CD8-positive, alpha-beta memory T cell (primary cell): ENCODE results near the gene TCEA2. TPM values are rescaled to one million over a fixed set of nuclear protein-coding genes. Genes with fewer than 3 reads are reported as not detected.

ENCODE experiments used
- CTCF ChIA-PET: fragments of 350-600 bp; sonication (Branson Sonifier 250); formaldehyde crosslinking; loops from one replicate; lab custom pipeline; 2021; ENCODE audit warnings: antibody characterized with exemption; lab: Charles Lee
- POLR2A ChIA-PET: fragments of 350-600 bp; sonication (Branson Sonifier 250); formaldehyde crosslinking; loops from one replicate; lab custom pipeline; 2021; ENCODE audit warnings: antibody characterized with exemption; lab: Charles Lee
- DNase-seq, 5 donors: peaks; one replicate each; pipeline versions ENCODE4 v3.0.0 to v3.0.0-alpha.2; 2020 to 2022; ENCODE audit warnings: mixed read lengths in 1 of 5
- H3K27ac ChIP-seq: one replicate; pipeline ENCODE4 v1.7.0; 2013; ENCODE audit warnings: low read depth, mild to moderate bottlenecking, low read length, moderate library complexity
- H3K27me3 ChIP-seq: 2 replicates; pipeline ENCODE4 v1.7.0; 2013; ENCODE audit warnings: low read length, mild to moderate bottlenecking; ENCODE audit not compliant: insufficient read depth, poor library complexity, severe bottlenecking
- H3K36me3 ChIP-seq: 2 replicates; pipeline ENCODE4 v1.7.0; 2013; ENCODE audit warnings: mild to moderate bottlenecking, low read length, moderate library complexity; ENCODE audit not compliant: insufficient read depth
- H3K4me1 ChIP-seq: 2 replicates; pipeline ENCODE4 v1.7.0; 2013; ENCODE audit warnings: mild to moderate bottlenecking, low read length, moderate library complexity; ENCODE audit not compliant: insufficient read depth
- H3K4me3 ChIP-seq: 2 replicates; pipeline ENCODE4 v1.7.0; 2013; ENCODE audit warnings: mild to moderate bottlenecking, low read length
- H3K9me3 ChIP-seq: 2 replicates; pipeline ENCODE4 v1.7.0; 2013; ENCODE audit warnings: mild to moderate bottlenecking, low read length
- H3K27ac Mint-ChIP-seq, 8 donors: one replicate each; pipeline ENCODE4 v1.8.0; 2020 to 2021; ENCODE audit warnings: mixed read lengths in 8 of 8, mild to moderate bottlenecking in 6 of 8, inconsistent platforms in 3 of 8, moderate library complexity in 3 of 8
- H3K27me3 Mint-ChIP-seq, 2 donors: one replicate each; pipeline ENCODE4 v1.8.0; 2020 to 2021; ENCODE audit warnings: mixed read lengths in 2 of 2, mild to moderate bottlenecking in 1 of 2, moderate library complexity in 1 of 2
- H3K36me3 Mint-ChIP-seq, 3 donors: one replicate each; pipeline ENCODE4 v1.8.0; 2020 to 2021; ENCODE audit warnings: mixed read lengths in 3 of 3, inconsistent platforms in 1 of 3, mild to moderate bottlenecking in 1 of 3
- H3K4me1 Mint-ChIP-seq, 3 donors: one replicate each; pipeline ENCODE4 v1.8.0; 2020 to 2021; ENCODE audit warnings: mixed read lengths in 3 of 3, inconsistent platforms in 1 of 3, mild to moderate bottlenecking in 1 of 3
- H3K4me3 Mint-ChIP-seq, 7 donors: one replicate each; pipeline ENCODE4 v1.8.0; 2020 to 2021; ENCODE audit warnings: mixed read lengths in 7 of 7, mild to moderate bottlenecking in 6 of 7, moderate library complexity in 4 of 7, inconsistent platforms in 2 of 7
- H3K9me3 Mint-ChIP-seq, 5 donors: one replicate each; pipeline ENCODE4 v1.8.0; 2020 to 2022; ENCODE audit warnings: mixed read lengths in 5 of 5, mild to moderate bottlenecking in 3 of 5, moderate library complexity in 2 of 5, inconsistent platforms in 1 of 5
- polyA plus RNA-seq: library from polyadenylated mRNA; unstranded; fragments of 300-500 nt; fragmentation: Illumina TruSeq; gene quantifications from one replicate; pipeline ENCODE4 v1.2.3, GENCODE V29; 2021
- total RNA-seq, 2 experiments: library from RNA; stranded (reverse); gene quantifications; one replicate each; pipeline ENCODE4 v1.2.3, GENCODE V29; 2021

Gene TCEA2
- total and polyA plus RNA-seq, 3 experiments from 2014 or later, result 24.2 to 30.9 (median 24.5) TPM

- no peak for DNase-seq
- Histone ChIP-seq H3K9me3 (no peaks in the 10 kb centered on the region), H3K4me1 (peaks cover 15% of the 10 kb centered on the region), H3K27me3 (peaks cover 23% of the 10 kb centered on the region), H3K36me3 (no peaks in the 10 kb centered on the region), H3K4me3 (no peak overlapping the region), H3K27ac (no peak overlapping the region)
- Mint-ChIP-seq H3K27me3 (peaks cover 17 to 35% of the 10 kb centered on the region in 2 donors), H3K36me3 (no peaks in the 10 kb centered on the region), H3K4me3 (no peak overlapping the region), H3K9me3 (no peaks in the 10 kb centered on the region), H3K27ac (peak overlapping the region in 1 of 8 donors; percentile 33), H3K4me1 (peaks cover 2 to 13% (median 10%) of the 10 kb centered on the region in 3 donors)
- POLR2A ChIA-PET, result no interaction called here
- CTCF ChIA-PET, result interaction anchor here (1.2 to 1.3 kb wide), 2 partner anchors 9 to 14 kb away, joined by 3 to 8 read pairs; no protein-coding TSS in a partner anchor
Observed at GRCh38 chr20:64052987-64053840, 9.8 kb upstream of the TCEA2 start.

- peak overlapping the region; percentile 54 for H3K27ac ChIP-seq
- H3K27me3 ChIP-seq, result peaks cover 23% of the 10 kb centered on the region
- no peaks in the 10 kb centered on the region for H3K36me3 ChIP-seq
- no peaks in the 10 kb centered on the region for H3K36me3 Mint-ChIP-seq
- H3K4me3 Mint-ChIP-seq, result peak overlapping the region in 1 of 7 donors; percentile 59
- H3K4me1 ChIP-seq, result peaks cover 15% of the 10 kb centered on the region
- H3K4me3 ChIP-seq, result no peak overlapping the region
- ChIA-PET POLR2A (no interaction called here), CTCF (interaction anchor here (1.1 to 1.2 kb wide), 2 partner anchors 9 to 14 kb away, joined by 3 to 4 read pairs; no protein-coding TSS in a partner anchor)
- DNase-seq, result no peak
- H3K27ac Mint-ChIP-seq, result peak overlapping the region in 1 of 8 donors; percentile 54
- H3K27me3 Mint-ChIP-seq, result peaks cover 17 to 33% of the 10 kb centered on the region in 2 donors
- no peaks in the 10 kb centered on the region for H3K9me3 Mint-ChIP-seq
- H3K9me3 ChIP-seq, result no peaks in the 10 kb centered on the region
- peaks cover 2 to 13% (median 13%) of the 10 kb centered on the region in 3 donors for H3K4me1 Mint-ChIP-seq
Observed at GRCh38 chr20:64053841-64054661, 8.9 kb upstream of the TCEA2 start.

GRCh38 chr20:64055396-64055892, 7.6 kb upstream of the TCEA2 start:
- H3K27me3 Mint-ChIP-seq, result peaks cover 16 to 31% of the 10 kb centered on the region in 2 donors
- H3K9me3 ChIP-seq, result no peaks in the 10 kb centered on the region
- H3K4me3 Mint-ChIP-seq, result no peak overlapping the region
- H3K4me1 ChIP-seq, result peaks cover 8% of the 10 kb centered on the region
- ChIA-PET POLR2A (no interaction called here), CTCF (interaction anchor here (0.9 kb wide), 1 partner anchor 17 kb away, joined by 3 read pairs; no protein-coding TSS in a partner anchor)
- DNase-seq, result no peak
- no peaks in the 10 kb centered on the region for H3K36me3 Mint-ChIP-seq
- peaks cover 16% of the 10 kb centered on the region for H3K27me3 ChIP-seq
- no peaks in the 10 kb centered on the region for H3K9me3 Mint-ChIP-seq
- H3K4me1 Mint-ChIP-seq, result peaks cover 2 to 13% (median 12%) of the 10 kb centered on the region in 3 donors
- no peaks in the 10 kb centered on the region for H3K36me3 ChIP-seq
- H3K4me3 ChIP-seq, result no peak overlapping the region
- no peak overlapping the region for H3K27ac Mint-ChIP-seq
- H3K27ac ChIP-seq, result no peak overlapping the region

GRCh38 chr20:64055893-64056638, 6.9 kb upstream of the TCEA2 start:
- no peak for DNase-seq
- Histone ChIP-seq H3K9me3 (no peaks in the 10 kb centered on the region), H3K36me3 (no peaks in the 10 kb centered on the region), H3K4me1 (peaks cover 8% of the 10 kb centered on the region), H3K27ac (no peak overlapping the region), H3K27me3 (peaks cover 12% of the 10 kb centered on the region), H3K4me3 (no peak overlapping the region)
- ChIA-PET POLR2A (no interaction called here), CTCF (interaction anchor here (1.5 kb wide), 1 partner anchor 21 kb away, joined by 9 read pairs; no protein-coding TSS in a partner anchor)
- H3K9me3 Mint-ChIP-seq, result no peaks in the 10 kb centered on the region
- peaks cover 2 to 13% (median 12%) of the 10 kb centered on the region in 3 donors for H3K4me1 Mint-ChIP-seq
- H3K27me3 Mint-ChIP-seq, result peaks cover 10 to 25% of the 10 kb centered on the region in 2 donors
- no peak overlapping the region for H3K4me3 Mint-ChIP-seq
- no peaks in the 10 kb centered on the region for H3K36me3 Mint-ChIP-seq
- no peak overlapping the region for H3K27ac Mint-ChIP-seq

- H3K27ac Mint-ChIP-seq, result no peak overlapping the region
- Histone ChIP-seq H3K4me3 (no peak overlapping the region), H3K4me1 (peaks cover 8% of the 10 kb centered on the region), H3K27me3 (peaks cover 7% of the 10 kb centered on the region), H3K27ac (no peak overlapping the region), H3K9me3 (no peaks in the 10 kb centered on the region), H3K36me3 (no peaks in the 10 kb centered on the region)
- ChIA-PET CTCF (interaction anchor here (1.5 kb wide), 1 partner anchor 21 kb away, joined by 9 read pairs; no protein-coding TSS in a partner anchor), POLR2A (no interaction called here)
- H3K36me3 Mint-ChIP-seq, result no peaks in the 10 kb centered on the region
- H3K4me3 Mint-ChIP-seq, result no peak overlapping the region
- H3K27me3 Mint-ChIP-seq, result peaks cover 9 to 24% of the 10 kb centered on the region in 2 donors
- DNase-seq, result no peak
- peaks cover 2 to 13% (median 12%) of the 10 kb centered on the region in 3 donors for H3K4me1 Mint-ChIP-seq
- no peaks in the 10 kb centered on the region for H3K9me3 Mint-ChIP-seq
Observed at GRCh38 chr20:64056639-64056888, 6.4 kb upstream of the TCEA2 start.

GRCh38 chr20:64056889-64057627, 5.9 kb upstream of the TCEA2 start:
- Histone ChIP-seq H3K4me3 (no peak overlapping the region), H3K9me3 (no peaks in the 10 kb centered on the region), H3K27ac (no peak overlapping the region), H3K36me3 (no peaks in the 10 kb centered on the region), H3K4me1 (peaks cover 8% of the 10 kb centered on the region), H3K27me3 (peaks cover 2% of the 10 kb centered on the region)
- no peak for DNase-seq
- Mint-ChIP-seq H3K36me3 (no peaks in the 10 kb centered on the region), H3K4me3 (peak overlapping the region in 4 of 7 donors; percentile 36 to 53 (median 42)), H3K27ac (no peak overlapping the region), H3K9me3 (no peaks in the 10 kb centered on the region), H3K4me1 (peaks cover 2 to 15% (median 13%) of the 10 kb centered on the region in 3 donors), H3K27me3 (peaks cover 9 to 19% of the 10 kb centered on the region in 2 donors)
- ChIA-PET POLR2A (interaction anchor here (0.9 kb wide), 1 partner anchor 18 kb away, joined by 4 read pairs; no protein-coding TSS in a partner anchor), CTCF (interaction anchor here (0.6 to 3.2 kb wide), 13 partner anchors 13 to 476 kb away, joined by 3 to 28 read pairs (median 4); partner anchors contain the start of genes C20orf204, LKAAEAR1, PRPF6 and SAMD10)
